ENCODE measurements around the gene AKT2. TPM values are rescaled to one million over a fixed set of nuclear protein-coding genes. Genes with fewer than 3 reads are reported as not detected.

AKT2 gene
- total RNA-seq, 4 donors from 2014 or later, result 63.2 to 266 (median 138) TPM

DNA sequence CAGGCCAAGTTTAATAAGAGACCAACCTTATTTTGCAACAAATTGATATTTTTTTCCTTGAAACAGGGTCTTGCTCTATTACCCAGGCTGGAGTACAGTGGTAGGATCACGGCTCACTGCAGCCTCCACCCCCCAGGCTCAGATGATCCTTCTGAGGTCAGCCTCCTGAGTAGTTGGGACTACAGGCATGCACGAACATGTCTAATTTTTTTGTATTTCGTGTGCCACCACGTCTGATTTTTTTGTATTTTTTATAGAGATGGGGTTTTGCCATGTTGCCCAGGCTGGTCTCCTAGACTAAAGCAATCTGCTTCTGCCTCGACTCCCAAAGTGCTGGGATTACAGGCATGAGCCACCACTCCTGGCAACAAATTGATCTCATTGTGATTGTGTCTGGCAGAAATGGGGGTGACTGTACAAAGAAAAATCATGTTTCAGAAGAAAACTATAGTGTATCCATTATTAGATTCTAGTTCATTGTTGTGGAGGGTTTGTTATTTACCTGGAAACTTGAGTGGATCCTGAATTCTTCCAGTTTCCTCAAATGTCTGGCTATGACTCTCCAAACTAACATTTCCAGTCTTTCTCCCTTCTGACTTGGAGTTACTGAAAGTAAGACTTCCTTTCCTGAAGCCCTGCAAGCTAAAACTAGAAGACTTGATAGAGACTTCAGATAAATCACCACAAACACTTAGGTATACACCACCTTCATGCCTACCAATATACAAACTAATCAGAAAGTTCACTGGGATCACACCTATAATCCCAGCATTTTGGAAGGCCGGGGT is 17.3 kb upstream of the AKT2 start:
- intact Hi-C loops (cut with DNase I; ENCODE audit: low total_unique reads), result no loop called here
- no peaks in the 10 kb centered on the region for H3K4me1 ChIP-seq
- H3K27me3 ChIP-seq, result no peaks in the 10 kb centered on the region
- no peak for DNase-seq
- WGBS, 2 donors (ENCODE audit: low coverage in 1 of 2), result 84 to 93% methylated on average over 3 to 6 of the region's 6 CpGs
- H3K9me3 ChIP-seq, result no peaks in the 10 kb centered on the region
- no peaks in the 10 kb centered on the region for H3K36me3 ChIP-seq
- no peak overlapping the region for H3K4me3 ChIP-seq
- in situ Hi-C loops (cut with MboI; ENCODE audit: low pct_ligation_motif_present in 1 of 4, low pct_unique_long_range_greater_than_20kb in 1 of 4, low sequenced_read_pairs in 3 of 4), result loop anchor here in 1 of 4 donors (25.0 kb wide), 1 partner anchor 285 kb away; the partner anchor contains the start of gene SHKBP1
- TF ChIP-seq POLR2AphosphoS5 (IDR thresholded peaks at IDR 0.05) (no peak), EP300 (IDR thresholded peaks at IDR 0.05; ENCODE audit: low read depth) (no peak), POLR2A (IDR thresholded peaks at IDR 0.05) (no peak)
- TF ChIP-seq, protein P1, sequence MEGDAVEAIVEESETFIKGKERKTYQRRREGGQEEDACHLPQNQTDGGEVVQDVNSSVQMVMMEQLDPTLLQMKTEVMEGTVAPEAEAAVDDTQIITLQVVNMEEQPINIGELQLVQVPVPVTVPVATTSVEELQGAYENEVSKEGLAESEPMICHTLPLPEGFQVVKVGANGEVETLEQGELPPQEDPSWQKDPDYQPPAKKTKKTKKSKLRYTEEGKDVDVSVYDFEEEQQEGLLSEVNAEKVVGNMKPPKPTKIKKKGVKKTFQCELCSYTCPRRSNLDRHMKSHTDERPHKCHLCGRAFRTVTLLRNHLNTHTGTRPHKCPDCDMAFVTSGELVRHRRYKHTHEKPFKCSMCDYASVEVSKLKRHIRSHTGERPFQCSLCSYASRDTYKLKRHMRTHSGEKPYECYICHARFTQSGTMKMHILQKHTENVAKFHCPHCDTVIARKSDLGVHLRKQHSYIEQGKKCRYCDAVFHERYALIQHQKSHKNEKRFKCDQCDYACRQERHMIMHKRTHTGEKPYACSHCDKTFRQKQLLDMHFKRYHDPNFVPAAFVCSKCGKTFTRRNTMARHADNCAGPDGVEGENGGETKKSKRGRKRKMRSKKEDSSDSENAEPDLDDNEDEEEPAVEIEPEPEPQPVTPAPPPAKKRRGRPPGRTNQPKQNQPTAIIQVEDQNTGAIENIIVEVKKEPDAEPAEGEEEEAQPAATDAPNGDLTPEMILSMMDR (IDR thresholded peaks at IDR 0.05), result no peak
- no peak overlapping the region for H3K27ac ChIP-seq

DNA sequence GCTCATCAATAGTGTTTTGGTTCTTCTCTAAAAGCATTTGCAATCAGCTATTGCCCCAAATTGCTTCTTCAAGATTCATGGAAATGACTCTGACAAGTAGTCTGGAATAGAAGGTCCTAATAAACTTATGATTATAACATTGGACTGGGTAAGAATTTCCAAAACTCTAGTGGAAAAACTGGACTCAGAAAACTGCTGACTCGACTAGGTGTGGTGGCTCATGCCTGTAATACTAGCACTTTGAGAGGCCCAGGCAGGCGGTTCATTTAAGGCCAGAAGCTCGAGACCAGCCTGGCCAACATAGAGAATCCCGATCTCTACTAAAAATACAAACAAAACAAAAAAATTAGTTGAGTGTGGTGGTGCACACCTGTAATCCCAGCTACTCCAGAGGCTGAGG is 15.5 kb upstream of the AKT2 start:
- TF ChIP-seq POLR2A (IDR thresholded peaks at IDR 0.05), result no peak
- no peak for TF ChIP-seq POLR2AphosphoS5 (IDR thresholded peaks at IDR 0.05)
- no peak for TF ChIP-seq EP300 (IDR thresholded peaks at IDR 0.05; ENCODE audit: low read depth)
- TF ChIP-seq, protein P1 (IDR thresholded peaks at IDR 0.05), result no peak
- Histone ChIP-seq H3K27me3 (no peaks in the 10 kb centered on the region), H3K27ac (no peak overlapping the region), H3K36me3 (no peaks in the 10 kb centered on the region), H3K4me1 (no peaks in the 10 kb centered on the region), H3K9me3 (no peaks in the 10 kb centered on the region), H3K4me3 (no peak overlapping the region)
- in situ Hi-C loops (cut with MboI; ENCODE audit: low pct_ligation_motif_present in 1 of 4, low pct_unique_long_range_greater_than_20kb in 1 of 4, low sequenced_read_pairs in 3 of 4) (loop anchor here in 1 of 4 donors (25.0 kb wide), 1 partner anchor 287 kb away; the partner anchor contains the start of gene SHKBP1), intact Hi-C loops (cut with DNase I; ENCODE audit: low total_unique reads) (no loop called here)
- DNase-seq, result no peak
- WGBS, 2 donors (ENCODE audit: low coverage in 1 of 2), result 94% methylated on average over 4 of the region's 4 CpGs; no CpG with 5 or more reads in 1 of the 2 donors

DNA sequence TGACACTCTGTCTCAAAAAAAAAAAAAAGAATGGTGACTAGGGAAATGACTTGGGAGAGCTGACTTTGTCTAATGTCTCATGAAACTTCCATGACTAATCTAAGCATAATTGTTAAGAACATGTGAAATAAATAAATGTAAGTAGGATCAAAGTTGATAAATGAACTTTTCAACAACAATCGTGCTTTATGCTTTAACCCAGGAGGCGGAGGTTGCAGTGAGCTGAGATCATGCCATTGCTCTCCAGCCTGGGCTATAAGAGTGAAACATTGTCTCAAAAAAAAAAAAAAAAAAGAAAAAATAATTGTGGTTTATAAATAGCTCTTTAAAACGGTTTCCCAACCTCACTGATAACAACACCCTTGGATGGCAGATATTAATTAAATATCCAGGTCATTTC is 12.9 kb upstream of the AKT2 start:
- Histone ChIP-seq H3K9me3 (no peaks in the 10 kb centered on the region), H3K27me3 (no peaks in the 10 kb centered on the region), H3K36me3 (no peaks in the 10 kb centered on the region), H3K27ac (no peak overlapping the region), H3K4me1 (no peaks in the 10 kb centered on the region), H3K4me3 (no peak overlapping the region)
- 53 to 66% methylated on average over 2 to 3 of the region's 3 CpGs for WGBS, 2 donors (ENCODE audit: low coverage in 1 of 2)
- intact Hi-C loops (cut with DNase I; ENCODE audit: low total_unique reads) (no loop called here), in situ Hi-C loops (cut with MboI; ENCODE audit: low pct_ligation_motif_present in 1 of 4, low pct_unique_long_range_greater_than_20kb in 1 of 4, low sequenced_read_pairs in 3 of 4) (loop anchor here in 1 of 4 donors (25.0 kb wide), 1 partner anchor 114 kb away; the partner anchor contains the start of gene PRX)
- TF ChIP-seq, protein P1 (IDR thresholded peaks at IDR 0.05), result no peak
- TF ChIP-seq EP300 (IDR thresholded peaks at IDR 0.05; ENCODE audit: low read depth), result no peak
- TF ChIP-seq POLR2AphosphoS5 (IDR thresholded peaks at IDR 0.05), result no peak
- no peak for TF ChIP-seq POLR2A (IDR thresholded peaks at IDR 0.05)
- no peak for DNase-seq

DNA sequence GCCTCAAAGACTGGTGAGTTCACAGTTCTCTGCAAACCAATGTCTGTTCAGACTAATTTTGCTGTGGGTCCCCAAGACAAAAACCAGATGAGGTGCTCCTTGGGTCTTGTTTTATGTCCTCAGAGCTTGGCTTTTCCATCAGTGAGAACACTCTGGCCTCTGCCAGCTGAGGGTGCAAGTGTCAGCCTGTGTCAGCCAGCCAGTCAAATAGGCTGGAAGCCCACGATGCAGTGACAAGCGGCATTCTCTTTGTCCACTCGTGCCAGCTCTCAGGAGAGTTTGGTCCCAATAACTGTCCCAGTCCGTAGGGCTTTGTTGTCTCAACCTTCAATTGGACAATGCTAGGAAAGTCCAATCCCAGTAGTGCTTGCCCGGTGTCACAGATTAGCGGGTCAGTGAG is 9.4 kb upstream of the AKT2 start:
- TF ChIP-seq, protein P1 (IDR thresholded peaks at IDR 0.05), result no peak
- TF ChIP-seq POLR2A (IDR thresholded peaks at IDR 0.05) (no peak), POLR2AphosphoS5 (IDR thresholded peaks at IDR 0.05) (no peak), EP300 (IDR thresholded peaks at IDR 0.05; ENCODE audit: low read depth) (no peak)
- no peak overlapping the region for H3K27ac ChIP-seq
- H3K4me1 ChIP-seq, result no peaks in the 10 kb centered on the region
- H3K36me3 ChIP-seq, result no peaks in the 10 kb centered on the region
- DNase-seq, result no peak
- intact Hi-C loops (cut with DNase I; ENCODE audit: low total_unique reads), result no loop called here
- no peaks in the 10 kb centered on the region for H3K27me3 ChIP-seq
- 88 to 100% methylated on average over 1 to 6 of the region's 6 CpGs for WGBS, 2 donors (ENCODE audit: low coverage in 1 of 2)
- no peak overlapping the region for H3K4me3 ChIP-seq
- in situ Hi-C loops (cut with MboI; ENCODE audit: low pct_ligation_motif_present in 1 of 4, low pct_unique_long_range_greater_than_20kb in 1 of 4, low sequenced_read_pairs in 3 of 4), result loop anchor here in 1 of 4 donors (25.0 kb wide), 1 partner anchor 118 kb away; the partner anchor contains the start of gene PRX
- H3K9me3 ChIP-seq, result no peaks in the 10 kb centered on the region

Measured in transverse colon (tissue), 4 donors.